RCC 7860 (cell line): ENCODE measurements around the gene NBPF11.
"Not testable (repeated sequence)": the region's sequence is repeated elsewhere in the genome, so short reads cannot be mapped to it uniquely, and the experiment has no call there.

ENCODE experiments used
- DNase-seq: peaks from one replicate; pipeline ENCODE4 v3.0.0-alpha.2; 2015; ENCODE audit warnings: low spot score
- FAIRE-seq: peaks from 2 replicates; lab custom pipeline; 2012; peaks lifted over from hg19 to GRCh38; lab: Jason Lieb, UNC

NBPF11 gene, protein sequence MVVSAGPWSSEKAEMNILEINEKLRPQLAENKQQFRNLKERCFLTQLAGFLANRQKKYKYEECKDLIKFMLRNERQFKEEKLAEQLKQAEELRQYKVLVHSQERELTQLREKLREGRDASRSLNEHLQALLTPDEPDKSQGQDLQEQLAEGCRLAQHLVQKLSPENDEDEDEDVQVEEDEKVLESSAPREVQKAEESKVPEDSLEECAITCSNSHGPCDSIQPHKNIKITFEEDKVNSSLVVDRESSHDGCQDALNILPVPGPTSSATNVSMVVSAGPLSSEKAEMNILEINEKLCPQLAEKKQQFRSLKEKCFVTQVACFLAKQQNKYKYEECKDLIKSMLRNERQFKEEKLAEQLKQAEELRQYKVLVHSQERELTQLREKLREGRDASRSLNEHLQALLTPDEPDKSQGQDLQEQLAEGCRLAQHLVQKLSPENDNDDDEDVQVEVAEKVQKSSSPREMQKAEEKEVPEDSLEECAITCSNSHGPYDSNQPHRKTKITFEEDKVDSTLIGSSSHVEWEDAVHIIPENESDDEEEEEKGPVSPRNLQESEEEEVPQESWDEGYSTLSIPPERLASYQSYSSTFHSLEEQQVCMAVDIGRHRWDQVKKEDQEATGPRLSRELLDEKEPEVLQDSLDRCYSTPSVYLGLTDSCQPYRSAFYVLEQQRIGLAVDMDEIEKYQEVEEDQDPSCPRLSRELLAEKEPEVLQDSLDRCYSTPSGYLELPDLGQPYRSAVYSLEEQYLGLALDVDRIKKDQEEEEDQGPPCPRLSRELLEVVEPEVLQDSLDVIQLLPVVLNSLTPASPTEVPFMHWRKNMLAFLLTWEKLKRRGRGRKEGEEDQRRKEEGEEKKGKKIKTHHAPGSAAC

GRCh38 chr1:148151911-148152656 lies at the start of gene NBPF11:
Gene NBPF11 (minus strand): TSS chr1:148152281. CDS start chr1:148127003, 25,278 bp downstream.
- DNase-seq: peak; percentile 70

DNA sequence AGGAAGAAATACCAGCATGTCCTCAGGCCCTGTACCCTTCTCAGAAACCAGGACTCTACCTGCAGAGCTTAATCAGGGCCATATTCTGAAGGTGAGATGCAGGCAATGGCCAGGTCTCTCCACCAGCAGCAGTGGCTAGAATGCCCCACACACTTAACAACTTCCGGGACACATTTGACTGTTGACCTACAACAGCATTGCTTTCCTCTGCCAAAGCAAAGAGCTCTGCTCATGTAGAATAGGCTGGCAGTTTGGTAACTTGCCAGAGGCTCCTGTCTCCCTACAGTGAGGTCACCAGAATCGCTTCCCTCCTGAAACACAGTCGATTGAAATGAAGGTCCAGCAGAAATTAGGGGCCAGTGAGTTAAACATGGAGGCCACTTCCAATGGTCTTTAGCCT lies 45.3 kb upstream of the NBPF11 start:
- FAIRE-seq, DNase-seq: not testable (repeated sequence)

More at GRCh38 chr1:148151911-148152656, at the start of gene NBPF11:
- peak; percentile 40 for FAIRE-seq

GRCh38 chr1:148196949-148197348 lies 44.9 kb upstream of the NBPF11 start:
- not testable (repeated sequence) for FAIRE-seq, DNase-seq

GRCh38 chr1:148195115-148195514 lies 43.0 kb upstream of the NBPF11 start:
- FAIRE-seq, DNase-seq: not testable (repeated sequence)

- DNase-seq, FAIRE-seq: not testable (repeated sequence)
These were observed 36.7 kb upstream of the NBPF11 start for GRCh38 chr1:148188768-148189167.

GRCh38 chr1:148178682-148179081 lies 26.6 kb upstream of the NBPF11 start:
- not testable (repeated sequence) for FAIRE-seq, DNase-seq

DNA sequence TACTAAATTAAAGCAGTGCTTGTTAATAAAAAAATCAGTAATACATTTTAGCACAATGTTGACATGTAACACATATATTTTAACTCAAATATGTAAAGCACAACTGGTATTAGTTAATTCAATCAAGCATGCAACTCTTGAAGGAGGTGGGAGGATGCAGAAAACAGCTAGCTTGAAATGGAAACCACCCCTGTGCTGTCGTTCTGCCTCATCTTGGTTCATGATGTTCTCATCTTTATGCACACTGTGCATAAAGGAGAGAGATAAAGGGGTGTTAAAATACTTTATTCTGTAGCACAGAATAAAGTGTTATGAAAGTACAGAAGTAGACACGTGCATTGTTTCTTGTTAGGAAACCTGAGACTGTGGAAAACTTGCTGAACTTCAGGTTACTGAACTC lies 23.3 kb upstream of the NBPF11 start:
- not testable (repeated sequence) for DNase-seq, FAIRE-seq

DNA sequence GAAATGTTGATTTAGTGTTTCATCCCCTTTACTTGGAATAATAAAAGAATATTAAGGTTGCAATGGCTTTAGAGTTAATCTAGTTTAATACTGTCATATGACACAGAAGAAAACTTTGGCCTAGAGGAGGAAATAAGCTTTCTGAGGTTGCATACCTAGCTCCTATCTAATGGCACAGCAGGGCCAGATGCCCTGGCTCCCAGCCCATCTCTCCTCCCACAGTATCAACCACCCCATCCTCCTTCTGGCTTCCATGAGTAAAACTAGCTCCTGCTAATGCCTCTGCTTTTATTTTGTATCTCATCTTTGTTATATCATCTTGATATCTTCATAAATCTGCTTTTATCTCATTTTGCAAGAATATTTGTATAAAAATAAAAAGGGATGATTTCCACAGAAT lies 19.9 kb upstream of the NBPF11 start:
- not testable (repeated sequence) for FAIRE-seq

GRCh38 chr1:148166558-148167492 lies 14.7 kb upstream of the NBPF11 start:
- FAIRE-seq (no peak), DNase-seq (no peak)

More for the DNA sequence above, 19.9 kb upstream of the NBPF11 start:
- DNase-seq: not testable (repeated sequence)

- FAIRE-seq: no peak
These were observed 10.3 kb upstream of the NBPF11 start for GRCh38 chr1:148162363-148162762.

GRCh38 chr1:148161053-148161901 lies 9.2 kb upstream of the NBPF11 start:
- FAIRE-seq (no peak), DNase-seq (no peak)

More at GRCh38 chr1:148162363-148162762, 10.3 kb upstream of the NBPF11 start:
- DNase-seq: no peak

DNA sequence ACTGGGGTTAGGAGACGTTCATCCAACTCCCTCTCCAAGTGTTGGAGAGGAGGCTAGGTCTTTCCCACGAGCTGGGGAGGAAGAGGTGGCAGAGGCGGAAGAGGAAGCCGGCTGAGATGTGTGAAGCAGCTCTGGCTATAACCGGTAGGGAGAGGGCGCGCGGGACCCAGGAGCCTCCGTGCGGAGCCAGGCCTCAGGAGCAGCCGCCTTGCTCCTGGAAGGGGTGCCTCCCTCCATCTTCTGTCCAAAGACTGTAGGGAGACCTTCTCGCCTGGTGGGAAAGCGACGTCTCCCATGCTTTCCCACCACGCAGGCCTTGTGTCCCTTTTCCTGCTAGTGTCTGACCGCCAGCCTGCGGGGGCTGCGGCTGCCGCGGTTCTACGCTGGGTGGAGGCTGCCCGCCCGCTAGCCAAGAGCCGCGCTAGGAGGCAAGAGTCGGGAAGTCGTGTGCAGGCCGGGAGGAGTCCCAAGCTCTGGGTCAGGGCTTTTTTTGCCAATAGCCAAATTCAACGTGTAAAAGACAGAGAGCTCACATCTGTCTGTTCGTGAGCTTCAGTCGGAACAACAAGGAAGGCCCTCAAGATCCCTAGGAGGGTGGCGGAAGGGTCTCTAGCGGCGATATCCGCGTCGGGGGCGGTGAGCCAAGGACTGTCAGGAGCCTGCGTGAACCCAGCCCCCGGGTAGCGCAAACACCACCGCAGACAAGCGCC lies 8.4 kb upstream of the NBPF11 start:
- FAIRE-seq (no peak), DNase-seq (no peak)

GRCh38 chr1:148160048-148160342 lies 7.9 kb upstream of the NBPF11 start:
- no peak for FAIRE-seq

DNA sequence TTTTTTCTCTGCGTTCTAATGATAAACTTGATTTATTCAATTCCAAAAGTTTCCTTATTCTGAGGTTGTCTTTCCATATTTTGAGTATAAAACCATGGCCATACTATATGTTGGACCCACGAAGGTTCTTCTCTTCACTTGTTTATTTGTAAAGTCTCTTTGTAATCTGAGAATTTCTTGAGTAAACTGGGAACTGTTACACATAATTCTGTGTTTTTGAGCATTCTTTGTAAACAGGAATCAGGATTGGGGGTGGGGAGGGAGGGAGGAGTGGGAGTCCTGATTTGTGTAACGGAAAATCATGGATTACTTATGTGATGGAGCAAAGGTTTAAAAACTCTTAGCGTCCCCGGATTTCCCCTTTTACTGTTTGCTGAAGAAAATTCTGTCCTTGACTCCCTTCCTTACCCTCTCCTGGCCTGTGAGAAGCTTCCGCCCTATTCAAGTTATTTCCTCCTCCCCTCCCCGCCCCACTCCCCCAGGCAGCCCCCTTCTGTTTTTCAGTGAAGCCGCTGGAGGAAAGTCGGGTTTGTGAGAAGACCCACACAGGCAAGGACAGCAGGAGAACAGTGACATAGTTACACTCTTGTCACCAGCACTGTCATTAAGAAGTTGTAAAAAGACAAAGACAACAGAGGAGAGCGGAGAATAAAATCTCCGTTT lies 6.4 kb upstream of the NBPF11 start:
- DNase-seq (no peak), FAIRE-seq (no peak)

More at GRCh38 chr1:148160048-148160342, 7.9 kb upstream of the NBPF11 start:
- no peak for DNase-seq

DNA sequence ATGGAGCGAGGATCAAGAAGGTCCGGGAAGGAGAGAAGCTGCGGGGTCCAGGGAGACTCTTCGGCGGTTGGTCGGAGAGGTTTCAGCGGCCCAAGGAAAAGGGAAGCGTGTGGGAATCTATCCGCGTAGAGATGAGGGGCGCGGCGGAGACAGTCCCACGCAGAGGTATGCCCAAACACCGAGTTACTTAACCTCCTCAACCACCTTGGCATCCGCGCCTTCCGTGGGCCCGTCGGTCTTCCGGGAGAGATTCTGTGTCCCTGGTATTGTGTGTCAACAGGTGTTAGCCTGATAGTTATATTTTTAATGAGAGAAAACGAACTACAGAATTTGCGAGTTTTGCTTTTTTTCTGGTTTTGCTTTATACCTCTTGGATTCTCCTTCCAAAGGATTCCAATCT lies 5.7 kb upstream of the NBPF11 start:
- not testable (repeated sequence) for FAIRE-seq, DNase-seq

DNA sequence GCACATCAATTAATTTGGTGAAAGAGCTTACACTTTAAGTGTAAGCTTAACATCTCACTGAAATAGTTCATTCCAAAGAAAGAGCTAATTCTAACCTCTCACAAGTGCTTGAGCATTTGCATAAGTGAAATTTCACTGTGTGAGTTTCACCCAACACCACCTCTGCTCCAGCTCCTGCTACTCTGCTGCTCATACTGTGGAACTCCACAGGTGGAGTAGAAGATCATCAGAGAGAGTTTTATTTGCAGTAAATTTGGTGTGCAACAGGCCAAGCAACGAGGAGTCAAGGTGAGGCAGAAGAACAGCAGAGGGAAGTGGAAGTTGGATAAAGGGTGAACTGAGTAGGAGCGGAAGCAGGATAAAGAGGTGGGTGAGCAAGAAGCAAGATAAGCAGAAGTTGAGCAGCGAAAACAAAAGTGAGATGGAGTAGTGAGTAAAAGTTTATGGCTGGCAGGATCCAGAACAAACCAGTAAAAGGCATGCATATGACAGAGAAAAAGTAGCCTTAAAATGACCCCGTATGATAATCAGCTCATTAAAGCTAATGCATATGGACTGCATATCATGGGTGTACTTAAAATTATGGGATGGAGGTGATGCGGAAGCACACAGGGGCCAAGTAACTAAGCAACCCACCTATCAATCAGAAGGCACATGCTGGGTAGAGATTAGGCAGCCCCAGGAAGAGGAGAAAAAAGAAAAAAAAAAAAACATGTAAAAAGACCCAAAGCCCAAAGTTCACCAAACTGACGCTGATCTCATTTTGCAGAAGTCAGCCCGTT lies 3.6 kb upstream of the NBPF11 start:
- DNase-seq, FAIRE-seq: not testable (repeated sequence)

GRCh38 chr1:148152795-148153194 lies 714 bp upstream of the NBPF11 start:
- not testable (repeated sequence) for FAIRE-seq, DNase-seq
